GM12864 (cell line): Measurements from ENCODE around the gene MARCHF6.
"Not testable (repeated sequence)": the region's sequence is repeated elsewhere in the genome, so short reads cannot be mapped to it uniquely, and the experiment has no call there.

Experiments
- DNase-seq: peaks from one replicate; pipeline ENCODE4 v3.0.0-alpha.2; 2011; ENCODE audit warnings: low read depth
- H3K4me3 ChIP-seq: 2 replicates; pipeline ENCODE4 v1.5.1; 2011; ENCODE audit warnings: mild to moderate bottlenecking, low read depth, low read length, control low read depth
- TF ChIP-seq, protein P1 (sequence below): IDR thresholded peaks from 2 replicates; pipeline ENCODE4 v1.5.1; 2011; ENCODE audit warnings: low read depth, mild to moderate bottlenecking, moderate library complexity, low read length, control low read depth, inconsistent platforms; ENCODE audit errors: missing control alignments

MARCHF6 gene

DNA sequence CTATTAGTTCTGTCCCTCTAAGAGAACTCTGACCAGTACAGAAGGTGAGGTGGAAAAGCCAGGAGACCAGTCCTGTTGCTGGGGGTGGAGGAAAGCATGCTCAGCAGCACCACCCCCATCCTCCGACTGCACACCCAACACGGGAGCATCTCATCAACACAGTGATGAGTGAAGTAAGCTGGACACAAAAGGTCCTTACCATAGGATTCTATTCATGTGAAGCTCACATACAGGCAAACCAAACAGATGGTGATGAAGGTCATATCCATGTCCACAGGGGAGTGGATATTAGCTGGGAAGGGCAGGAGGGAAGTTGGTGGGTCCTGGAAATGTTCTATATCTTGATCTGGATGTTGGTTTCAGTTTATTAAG is 14.8 kb upstream of the MARCHF6 start:
- DNase-seq: no peak
- TF ChIP-seq, protein P1, sequence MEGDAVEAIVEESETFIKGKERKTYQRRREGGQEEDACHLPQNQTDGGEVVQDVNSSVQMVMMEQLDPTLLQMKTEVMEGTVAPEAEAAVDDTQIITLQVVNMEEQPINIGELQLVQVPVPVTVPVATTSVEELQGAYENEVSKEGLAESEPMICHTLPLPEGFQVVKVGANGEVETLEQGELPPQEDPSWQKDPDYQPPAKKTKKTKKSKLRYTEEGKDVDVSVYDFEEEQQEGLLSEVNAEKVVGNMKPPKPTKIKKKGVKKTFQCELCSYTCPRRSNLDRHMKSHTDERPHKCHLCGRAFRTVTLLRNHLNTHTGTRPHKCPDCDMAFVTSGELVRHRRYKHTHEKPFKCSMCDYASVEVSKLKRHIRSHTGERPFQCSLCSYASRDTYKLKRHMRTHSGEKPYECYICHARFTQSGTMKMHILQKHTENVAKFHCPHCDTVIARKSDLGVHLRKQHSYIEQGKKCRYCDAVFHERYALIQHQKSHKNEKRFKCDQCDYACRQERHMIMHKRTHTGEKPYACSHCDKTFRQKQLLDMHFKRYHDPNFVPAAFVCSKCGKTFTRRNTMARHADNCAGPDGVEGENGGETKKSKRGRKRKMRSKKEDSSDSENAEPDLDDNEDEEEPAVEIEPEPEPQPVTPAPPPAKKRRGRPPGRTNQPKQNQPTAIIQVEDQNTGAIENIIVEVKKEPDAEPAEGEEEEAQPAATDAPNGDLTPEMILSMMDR: no peak
- H3K4me3 ChIP-seq: no peak overlapping the region

DNA sequence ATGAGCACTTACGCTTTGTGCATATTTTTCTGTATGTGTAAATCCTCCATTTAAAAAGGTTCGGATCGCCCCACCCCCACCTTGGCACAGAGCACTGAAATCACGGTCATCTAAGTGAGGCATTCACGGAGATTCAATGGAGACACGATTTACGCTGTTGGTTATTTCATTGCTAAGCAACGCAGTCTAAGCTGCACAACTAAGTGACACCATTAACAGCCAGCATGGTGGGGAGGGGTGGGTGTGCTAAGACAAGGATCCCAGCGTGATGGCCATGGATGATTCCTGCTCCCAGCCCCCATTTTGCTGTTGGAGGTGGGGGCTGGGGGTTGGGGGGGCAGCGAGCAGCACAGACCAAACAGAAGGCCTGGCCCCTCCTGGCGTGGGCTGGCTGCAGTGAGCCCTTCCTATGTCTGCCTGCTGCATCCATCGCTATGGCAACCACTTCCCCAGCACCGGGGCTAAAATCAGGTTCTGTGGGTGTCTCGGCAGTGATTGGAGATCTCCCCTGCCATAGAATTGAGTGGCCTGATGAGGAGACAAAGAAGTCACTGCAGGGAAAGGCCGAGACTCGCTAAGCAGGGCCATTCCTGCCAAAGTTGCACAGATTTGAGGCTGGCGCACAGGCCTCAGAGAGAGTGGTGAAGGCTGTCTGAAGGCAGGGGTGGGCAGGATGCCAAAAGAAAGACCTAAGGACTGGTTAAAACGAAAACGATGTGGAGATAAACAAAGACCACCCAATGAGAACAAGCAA is 14.3 kb upstream of the MARCHF6 start:
- DNase-seq: no peak
- no peak overlapping the region for H3K4me3 ChIP-seq
- TF ChIP-seq, protein P1: no peak

DNA sequence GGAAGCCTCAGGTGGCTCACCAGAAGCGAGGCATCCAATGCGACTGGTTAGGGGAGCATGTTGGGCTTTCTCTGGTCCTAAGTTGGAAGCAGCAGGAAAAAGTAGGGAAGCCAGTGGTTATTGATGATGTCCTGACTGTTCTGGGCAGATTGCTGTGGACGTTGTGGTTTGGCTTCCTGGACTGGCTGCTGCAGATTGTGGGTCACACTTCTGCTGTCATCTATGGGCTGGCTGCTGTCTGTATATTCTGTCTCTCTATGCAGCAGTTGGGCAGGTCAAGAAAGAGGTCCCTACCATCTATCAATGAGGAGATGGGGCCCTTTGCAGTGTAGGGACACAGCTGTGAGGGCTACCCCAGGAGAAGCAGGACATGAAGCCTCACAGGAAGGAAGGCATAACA is 13.5 kb upstream of the MARCHF6 start:
- no peak overlapping the region for H3K4me3 ChIP-seq
- no peak for DNase-seq
- TF ChIP-seq, protein P1: no peak

DNA sequence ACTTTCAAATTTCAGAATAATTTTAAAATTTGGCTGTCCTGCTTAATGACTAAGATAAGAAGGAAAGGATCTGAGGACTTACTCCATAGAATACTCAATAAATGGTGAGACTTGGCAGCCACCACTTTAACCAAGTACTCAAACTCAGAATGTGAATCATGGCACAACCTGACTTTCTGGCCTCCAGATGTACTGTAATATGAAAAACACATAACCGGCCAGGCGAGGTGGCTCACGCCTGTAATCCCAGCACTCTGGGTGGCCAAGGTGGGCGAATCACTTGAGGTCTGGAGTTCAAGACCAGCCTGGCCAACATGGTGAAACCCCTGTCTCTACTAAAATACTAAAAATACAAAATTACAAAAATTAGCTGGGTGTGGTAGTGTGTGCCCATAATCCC is 10.0 kb upstream of the MARCHF6 start:
- TF ChIP-seq, protein P1: no peak
- no peak overlapping the region for H3K4me3 ChIP-seq
- DNase-seq: no peak

DNA sequence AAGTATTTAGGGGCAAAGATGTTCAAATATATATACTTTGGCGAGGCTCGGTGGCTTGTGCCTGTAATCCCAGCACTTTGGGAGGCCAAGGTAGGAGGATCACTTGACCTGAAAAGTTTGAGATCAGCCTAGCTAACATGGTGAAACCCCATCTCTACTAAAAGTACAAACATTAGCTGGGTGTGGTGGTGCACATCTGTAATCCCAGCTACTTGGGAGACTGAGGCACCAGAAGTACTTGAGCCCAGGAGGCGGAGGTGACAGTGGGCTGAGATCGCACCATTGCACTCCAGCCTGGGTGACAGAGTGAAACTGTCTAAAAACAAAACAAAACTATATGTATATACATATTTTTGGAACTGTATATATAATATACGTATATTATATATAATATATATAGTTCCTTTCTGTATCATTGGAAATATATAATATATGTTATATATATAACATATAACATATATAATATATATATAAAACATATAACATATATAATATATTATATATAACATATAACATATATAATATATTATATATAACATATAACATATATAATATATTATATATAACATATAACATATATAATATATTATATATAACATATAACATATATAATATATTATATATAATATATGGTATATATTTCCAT is 8.9 kb upstream of the MARCHF6 start:
- DNase-seq: not testable (repeated sequence)

DNA sequence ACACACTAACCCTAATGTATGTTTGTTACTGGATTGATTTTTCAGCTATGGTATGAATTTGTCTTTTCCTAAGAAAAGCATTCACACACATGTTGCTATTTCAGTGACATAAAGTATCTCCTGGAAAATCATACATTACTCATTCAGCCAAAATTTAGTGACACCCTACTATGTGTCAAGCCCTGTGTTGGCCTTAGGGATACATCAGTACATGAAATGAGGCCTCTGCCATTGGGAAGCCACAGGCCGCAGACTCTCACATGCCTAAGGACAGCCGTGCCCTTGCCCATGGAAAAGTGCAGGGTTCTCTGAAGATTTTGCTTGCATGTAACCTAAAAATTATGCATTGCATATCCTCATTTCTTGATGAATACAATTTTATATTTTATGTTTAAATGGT is 5.2 kb upstream of the MARCHF6 start:
- TF ChIP-seq, protein P1: no peak
- H3K4me3 ChIP-seq: no peak overlapping the region
- DNase-seq: no peak

More for the DNA sequence above, 8.9 kb upstream of the MARCHF6 start:
- not testable (repeated sequence) for H3K4me3 ChIP-seq

DNA sequence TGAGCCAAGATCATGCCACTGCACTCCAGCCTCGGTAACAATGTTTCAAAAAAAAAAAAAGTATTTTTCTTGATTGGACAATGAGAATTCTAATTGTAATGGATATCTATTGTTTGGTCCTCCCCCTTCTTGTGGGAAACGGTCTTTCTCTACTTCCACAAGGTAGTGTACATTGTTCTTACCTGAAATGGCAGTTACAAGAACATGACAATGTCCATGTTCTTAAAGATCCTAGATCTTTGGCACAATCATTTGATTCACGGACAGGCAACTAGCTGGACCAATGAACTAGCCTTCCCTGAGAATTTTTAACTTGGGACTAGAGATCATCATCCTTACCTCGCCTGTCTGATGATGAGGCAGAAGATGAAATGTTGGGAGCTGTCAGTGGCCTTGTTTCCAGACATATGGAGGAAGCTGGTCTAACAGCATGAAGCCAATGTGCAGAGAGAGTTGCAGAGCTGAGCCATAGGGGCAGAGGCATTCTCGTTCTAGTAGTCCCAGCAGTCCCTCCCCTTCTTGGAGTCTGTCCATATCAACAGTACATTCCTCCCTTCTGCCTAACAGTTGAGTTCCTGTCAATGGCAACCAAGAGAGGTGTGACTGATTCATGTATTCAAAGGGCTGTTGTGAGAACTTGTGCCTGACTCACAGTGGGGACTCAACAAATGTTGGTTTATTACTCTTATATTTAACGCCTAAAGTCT is 2.1 kb upstream of the MARCHF6 start:
- no peak for DNase-seq
- TF ChIP-seq, protein P1: no peak
- H3K4me3 ChIP-seq: no peak overlapping the region
